HEK293T (cell line): ENCODE measurements around the gene ATXN7L2.
"Not testable (repeated sequence)": the region's sequence is repeated elsewhere in the genome, so short reads cannot be mapped to it uniquely, and the experiment has no call there.

Experiments
- BHLHE40 ChIP-seq: fragments of 450-650 bp; IDR thresholded peaks from 2 replicates; pipeline ENCODE4 v1.6.1; 2016; ENCODE audit warnings: mild to moderate bottlenecking, moderate library complexity, borderline replicate concordance
- ELF4 ChIP-seq: fragments of 450-650 bp; IDR thresholded peaks from 2 replicates; pipeline ENCODE4 v1.6.1; 2017; ENCODE audit warnings: antibody characterized with exemption
- FOXA1 ChIP-seq: fragments of 450-650 bp; IDR thresholded peaks from 2 replicates; pipeline ENCODE4 v1.6.1; 2016; ENCODE audit warnings: mild to moderate bottlenecking
- NFRKB ChIP-seq: fragments of 450-650 bp; IDR thresholded peaks from 2 replicates; pipeline ENCODE4 v1.6.1; 2016; ENCODE audit warnings: mild to moderate bottlenecking, moderate library complexity
- SP1 ChIP-seq: fragments of 450-650 bp; IDR thresholded peaks from 2 replicates; pipeline ENCODE4 v1.6.1; 2017
- TARDBP ChIP-seq: fragments of 450-650 bp; IDR thresholded peaks from 2 replicates; pipeline ENCODE4 v1.6.1; 2016
- ZNF384 ChIP-seq: fragments of 450-650 bp; IDR thresholded peaks from 2 replicates; pipeline ENCODE4 v1.6.1; 2016

DNA sequence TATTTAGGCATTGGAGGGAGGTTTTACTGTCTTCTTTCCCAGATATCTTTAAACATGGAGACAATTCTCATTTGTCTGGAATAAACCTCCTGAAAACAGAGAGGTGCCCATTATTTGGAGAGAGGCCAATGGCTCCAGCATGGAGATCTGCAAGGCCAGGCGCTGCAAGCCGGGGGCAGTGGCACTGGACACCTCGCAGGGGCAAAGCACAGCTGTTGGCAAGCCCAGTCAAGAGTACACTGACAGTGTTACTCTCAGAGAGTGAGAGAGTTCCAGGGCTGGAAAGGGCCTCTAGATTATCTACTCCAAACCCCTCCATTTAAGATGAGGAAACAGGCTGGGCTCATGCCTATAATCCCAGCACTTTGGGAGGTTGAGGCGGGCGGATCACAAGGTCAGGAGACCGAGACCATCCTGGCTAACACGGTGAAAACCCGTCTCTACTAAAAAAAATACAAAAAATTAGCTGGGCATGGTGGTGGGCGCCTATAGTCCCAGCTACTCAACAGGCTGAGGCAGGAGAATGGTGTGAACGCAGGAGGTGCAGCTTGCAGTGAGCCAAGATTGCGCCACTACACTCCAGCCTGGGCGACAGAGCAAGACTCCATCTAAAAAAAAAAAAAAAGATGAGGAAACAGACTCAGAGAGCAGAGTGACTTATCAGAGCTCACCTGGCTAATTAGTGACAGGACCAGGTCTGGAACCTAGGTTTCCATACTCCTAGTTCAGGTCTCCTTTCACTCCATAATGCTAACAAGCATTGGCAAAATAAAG lies 10.2 kb upstream of the ATXN7L2 start:
- TF ChIP-seq NFRKB, SP1, ZNF384, FOXA1, BHLHE40, ELF4, TARDBP: not testable (repeated sequence)
